Stromal cell of bone marrow (primary cell): ENCODE results near the gene CREB3L4.
"Not testable (repeated sequence)": the region's sequence is repeated elsewhere in the genome, so short reads cannot be mapped to it uniquely, and the experiment has no call there.

Experiments used
- DNase-seq: peaks from one replicate; pipeline ENCODE4 v3.0.0-alpha.2; 2012; ENCODE audit warnings: low read depth

CREB3L4 gene

GRCh38 chr1:153959454-153959853 lies 8.2 kb upstream of the CREB3L4 start:
- DNase-seq = no peak

DNA sequence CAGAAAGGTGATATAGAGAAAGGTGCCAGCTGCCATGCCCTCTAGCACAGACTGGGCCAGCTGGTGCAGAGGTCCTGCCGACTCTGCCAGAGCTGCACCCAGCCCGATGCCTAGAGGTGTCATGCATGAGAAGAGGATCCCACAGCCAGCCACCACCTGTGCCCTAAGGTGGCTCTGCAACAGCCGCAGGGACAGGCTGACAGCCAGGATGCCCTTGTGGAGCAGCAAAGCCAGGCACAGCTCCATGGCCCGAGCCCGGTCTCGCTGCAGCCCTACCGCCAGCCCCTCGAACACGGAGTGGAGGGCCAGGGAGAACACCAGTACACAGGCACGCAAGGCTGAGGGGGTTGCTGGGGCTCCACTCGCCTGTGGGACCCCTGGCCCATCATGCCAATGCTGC lies 7.5 kb upstream of the CREB3L4 start:
- DNase-seq = no peak

GRCh38 chr1:153961421-153961820 lies 6.3 kb upstream of the CREB3L4 start:
- DNase-seq = no peak

GRCh38 chr1:153962088-153963029 lies 5.3 kb upstream of the CREB3L4 start:
- no peak for DNase-seq

DNA sequence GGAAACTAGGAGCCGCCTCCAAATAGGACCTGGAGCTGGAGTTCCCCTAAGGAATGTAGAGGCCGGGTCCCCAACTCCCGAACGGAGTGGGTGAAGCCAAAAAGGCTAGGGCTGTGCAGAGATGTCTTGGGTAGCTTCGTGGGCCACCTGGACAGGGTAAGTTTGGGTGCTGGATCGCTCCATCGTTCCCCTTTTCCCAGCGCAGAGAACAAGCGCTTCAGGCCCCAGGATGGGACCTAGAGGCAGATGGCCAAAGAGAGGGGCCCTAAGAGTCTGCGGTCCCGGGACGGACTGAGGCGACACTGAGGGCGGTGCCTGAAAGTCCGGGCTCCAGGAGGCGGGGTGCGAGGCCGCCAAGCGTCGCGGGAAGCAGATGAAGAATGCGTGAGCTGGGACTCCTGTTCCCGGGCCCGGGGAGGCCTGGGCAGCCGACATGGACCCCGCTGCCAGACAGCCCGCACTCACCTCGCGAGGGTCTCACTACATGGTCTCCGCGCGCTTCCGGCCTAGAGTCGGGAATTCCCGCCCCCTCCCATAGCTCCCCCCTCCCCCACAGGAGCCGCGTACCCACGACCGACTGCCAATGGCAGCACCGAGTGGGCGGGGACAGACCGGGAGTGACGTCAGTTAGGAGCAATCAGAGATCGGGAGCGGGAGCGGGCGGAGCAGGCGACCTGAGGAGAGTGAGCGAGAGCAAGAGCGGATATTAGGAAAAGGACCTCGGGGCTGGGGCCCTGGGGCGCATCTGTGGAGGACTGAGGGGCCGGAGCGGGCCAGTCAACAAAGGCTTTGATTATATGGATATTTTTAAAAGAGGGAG lies 4.5 kb upstream of the CREB3L4 start, which contains the start of gene SLC39A1:
Gene SLC39A1, minus strand, starts transcription at position 508 of the 820 bp plus-strand sequence. CDS start 822 bp downstream, outside the sequence.
- peak; percentile 93 for DNase-seq

- no peak for DNase-seq
These were observed 3.8 kb upstream of the CREB3L4 start for GRCh38 chr1:153963850-153964331.

DNA sequence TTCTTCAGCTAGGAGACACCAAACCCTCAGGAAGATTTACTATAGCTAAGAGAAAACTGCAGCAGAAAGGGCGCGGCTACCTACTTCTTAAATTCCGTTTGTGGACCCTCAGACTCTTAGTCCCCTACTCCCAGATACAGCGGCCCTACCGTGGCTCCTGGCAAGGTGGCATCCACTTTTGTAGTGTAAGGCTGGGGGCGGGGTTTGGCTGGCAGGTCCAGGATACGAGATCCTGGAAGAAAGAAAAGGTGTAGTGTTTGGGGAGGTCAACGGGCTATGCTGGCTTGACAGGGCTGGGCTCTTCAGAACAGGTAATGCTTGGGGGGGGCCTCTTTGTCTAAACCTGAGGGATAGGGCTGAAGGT lies 280 bp downstream of the CREB3L4 start:
- no peak for DNase-seq

- DNase-seq = no peak
These were observed 706 bp downstream of the CREB3L4 start for GRCh38 chr1:153968408-153968807.

- DNase-seq = no peak
These were observed 1.3 kb downstream of the CREB3L4 start for GRCh38 chr1:153968972-153969371.

DNA sequence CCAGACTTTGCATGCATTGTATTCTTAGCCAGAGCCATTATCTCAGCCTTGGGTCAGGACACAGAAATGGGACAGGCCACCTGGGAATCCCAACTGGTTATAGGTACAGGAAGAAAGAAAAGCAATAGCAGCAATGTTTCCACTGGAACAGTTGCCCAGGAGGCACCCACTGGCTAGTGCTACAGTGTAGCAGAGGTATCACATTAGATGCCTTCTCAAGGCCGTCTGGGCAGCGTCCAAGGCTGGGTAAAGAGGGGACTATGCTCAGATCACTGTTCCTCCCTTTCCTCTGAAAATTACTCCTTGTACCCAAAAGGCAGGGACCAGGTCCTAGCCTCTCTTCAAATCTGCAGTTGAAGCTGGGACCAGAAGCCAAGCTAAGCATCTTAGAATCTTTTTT lies 2.6 kb downstream of the CREB3L4 start:
- no peak for DNase-seq

DNA sequence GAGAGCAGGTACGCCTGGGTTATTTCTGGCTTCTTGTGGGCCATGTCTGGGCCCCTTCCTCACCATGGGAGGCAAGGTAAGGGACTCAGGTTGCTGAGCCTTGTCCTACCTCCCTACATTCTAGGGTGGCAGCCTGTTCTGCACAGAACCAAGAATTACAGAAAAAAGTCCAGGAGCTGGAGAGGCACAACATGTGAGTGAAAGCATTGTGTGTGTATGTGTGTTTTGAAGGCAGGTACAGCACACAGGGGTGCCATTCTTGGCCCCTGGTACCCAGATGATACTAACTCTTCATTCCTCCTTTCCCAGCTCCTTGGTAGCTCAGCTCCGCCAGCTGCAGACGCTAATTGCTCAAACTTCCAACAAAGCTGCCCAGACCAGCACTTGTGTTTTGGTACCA lies 5.4 kb downstream of the CREB3L4 start:
- DNase-seq = no peak

- DNase-seq = no peak
These were observed 5.8 kb downstream of the CREB3L4 start for GRCh38 chr1:153973525-153973924.

- no peak for DNase-seq
These were observed 9.1 kb downstream of the CREB3L4 start for GRCh38 chr1:153976819-153977249.

DNA sequence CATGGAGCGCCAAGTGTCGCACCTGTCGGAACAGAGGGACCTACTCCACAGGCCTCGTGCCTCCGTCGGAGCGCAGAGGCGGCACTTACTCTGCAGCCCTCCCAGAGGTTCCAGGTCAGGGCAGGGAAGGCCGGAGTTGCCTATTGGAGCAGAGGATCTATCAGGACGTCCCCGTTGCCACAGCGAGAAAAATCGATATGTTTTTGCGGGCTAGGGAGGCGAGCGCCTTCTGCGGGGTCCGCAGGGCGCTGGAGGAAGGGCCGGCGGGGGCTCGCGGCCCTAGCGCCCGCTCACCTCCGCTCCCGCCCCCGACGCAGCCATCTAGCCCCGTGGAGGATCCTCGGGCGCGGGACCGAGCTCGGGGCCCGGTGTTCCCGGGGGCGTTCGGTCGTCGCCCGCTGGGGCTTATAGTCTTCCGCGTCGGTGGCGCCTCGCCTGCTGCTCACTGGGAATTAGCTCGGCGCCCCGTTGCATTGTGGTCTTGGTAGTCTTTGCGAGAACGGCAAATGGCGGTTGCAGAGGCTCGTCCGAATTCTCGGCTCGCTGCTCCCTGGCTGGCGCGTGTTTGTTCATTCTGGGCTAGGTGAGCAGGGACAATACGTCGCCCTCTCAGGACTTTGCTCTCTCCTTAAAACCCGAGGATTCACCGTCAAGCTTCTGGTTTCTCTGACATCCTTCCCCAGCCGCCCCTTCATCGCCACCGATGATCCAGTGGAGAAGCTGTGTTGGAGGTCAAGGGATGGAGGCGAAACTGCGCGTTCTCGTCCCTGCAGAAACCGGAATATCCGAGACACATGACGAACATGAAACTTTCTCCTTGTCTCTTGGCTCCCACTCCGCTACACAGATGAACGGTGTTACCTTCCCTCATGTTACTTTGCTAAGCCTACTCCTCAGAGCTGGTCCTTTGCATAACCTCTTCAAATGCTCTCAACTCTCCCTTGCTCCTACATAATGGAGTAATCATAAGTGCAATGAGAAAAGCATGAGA lies 9.8 kb downstream of the CREB3L4 start, which contains the start of gene JTB:
Gene JTB, minus strand, starts transcription at position 425 of the 991 bp plus-strand sequence. Its CDS starts 422 bp downstream, at position 3.
- peak; percentile 74 for DNase-seq

DNA sequence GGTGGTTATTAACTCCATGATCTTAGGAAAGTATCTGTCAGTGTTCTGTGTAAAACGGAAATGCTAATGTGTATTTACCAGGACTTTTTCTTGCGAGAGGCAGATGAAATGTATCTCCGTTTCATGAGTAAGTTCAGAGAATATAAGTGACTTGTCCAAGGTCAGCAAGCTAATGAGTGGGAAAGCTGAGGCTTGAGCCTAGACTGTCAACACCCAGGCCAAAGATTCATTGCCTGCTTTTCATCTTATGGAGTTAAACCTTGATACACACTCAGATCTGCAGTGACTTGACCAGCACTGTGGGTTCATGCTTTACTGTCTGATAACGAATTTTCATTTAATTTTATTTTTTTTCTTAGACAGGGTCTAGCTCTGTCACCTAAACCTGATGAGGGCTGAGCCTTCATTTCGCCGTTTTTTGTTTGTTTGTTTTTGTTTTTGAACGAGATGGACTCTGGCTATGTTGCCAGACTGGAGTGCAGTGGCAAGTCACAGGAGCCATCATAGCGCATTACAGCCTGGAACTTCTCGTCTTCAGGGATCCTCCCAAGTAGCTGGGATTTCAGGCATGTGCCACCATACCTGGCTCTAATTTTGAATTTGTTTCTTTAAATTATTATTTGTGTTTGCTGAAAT lies 10.7 kb downstream of the CREB3L4 start:
- no peak for DNase-seq

DNA sequence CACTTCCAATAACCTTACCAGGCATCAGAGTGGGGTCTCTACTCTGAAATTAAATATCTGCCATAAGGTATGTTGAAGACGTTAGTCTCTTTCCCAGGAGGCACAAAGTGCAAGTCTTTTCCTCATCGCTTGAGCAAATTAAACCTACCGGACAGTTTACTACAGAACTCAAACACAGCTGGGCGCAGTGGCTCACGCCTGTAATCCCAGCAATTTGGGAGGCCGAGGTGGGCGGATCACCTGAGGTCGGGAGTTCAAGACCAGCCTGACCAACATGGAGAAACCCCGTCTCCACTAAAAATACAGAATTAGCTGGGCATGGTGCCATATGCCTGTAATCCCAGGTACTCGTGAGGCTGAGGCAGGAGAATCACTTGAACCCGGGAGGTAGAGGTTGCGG lies 11.4 kb downstream of the CREB3L4 start:
- not testable (repeated sequence) for DNase-seq

DNA sequence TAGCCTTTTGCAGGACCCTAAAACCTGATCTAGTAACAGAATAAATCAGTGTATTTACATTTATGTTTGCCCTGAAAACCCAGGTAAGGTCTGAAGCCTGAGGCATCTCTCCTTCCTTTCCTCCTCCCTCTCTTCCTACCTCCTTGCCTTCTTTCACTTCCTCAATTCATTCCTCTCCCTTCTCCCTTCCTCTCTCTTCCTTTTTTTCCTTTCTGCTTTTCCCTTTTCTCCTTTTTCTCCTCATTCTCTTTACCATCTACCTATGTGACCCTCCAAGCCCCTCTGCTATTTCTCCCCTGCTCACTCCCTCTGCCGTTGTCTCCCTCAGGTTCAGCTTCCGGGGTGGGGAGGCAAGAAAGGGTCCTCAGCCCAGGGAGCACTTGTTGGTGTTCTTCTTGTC lies 14.0 kb downstream of the CREB3L4 start:
- DNase-seq = not testable (repeated sequence)

GRCh38 chr1:153984123-153984894 lies 16.6 kb downstream of the CREB3L4 start:
- DNase-seq = no peak

DNA sequence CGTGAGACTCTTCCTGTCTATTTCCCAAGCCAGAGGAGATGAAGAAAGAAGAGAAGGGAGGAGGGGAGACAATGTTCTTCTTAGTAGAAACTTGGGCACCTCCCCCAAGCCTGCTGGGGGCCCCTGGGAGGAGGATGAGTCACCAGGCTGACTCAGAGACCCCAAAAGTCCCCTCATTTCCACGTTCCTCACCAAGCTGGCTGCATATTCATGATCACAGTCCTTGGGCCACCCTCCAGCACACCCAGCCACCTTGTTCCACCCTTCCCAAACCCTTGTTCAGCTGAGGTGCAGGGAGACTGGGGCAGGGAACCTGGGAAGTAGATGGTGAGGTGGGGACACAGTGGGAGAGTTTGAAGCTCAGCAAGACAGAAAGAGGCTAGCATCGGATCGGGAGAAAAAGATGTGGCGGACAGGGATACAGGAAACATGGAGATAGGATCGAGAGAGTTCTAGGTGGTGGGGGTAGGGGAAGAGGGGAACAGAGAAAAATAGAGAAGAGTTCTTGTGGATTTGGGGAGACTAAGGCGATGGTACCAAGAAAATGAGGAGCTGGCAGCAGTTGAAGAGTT lies 17.7 kb downstream of the CREB3L4 start:
- DNase-seq = peak; percentile 73
